Epithelial cell of umbilical artery (primary cell): Measurements from ENCODE around the gene OR52E2. TPM values are rescaled to one million over a fixed set of nuclear protein-coding genes. Genes with fewer than 3 reads are reported as not detected.

Experiments used
- total RNA-seq: library from RNA; depleted of rRNA; stranded (reverse); fragments of >200 nt; gene quantifications from 2 replicates; pipeline ENCODE4 v1.2.3, GENCODE V29; 2014

The OR52E2 gene
- total RNA-seq: not detected in 2 replicates

GRCh38 chr11:5059391-5059790, at the start of gene OR52E2:
TSS of gene OR52E2 (minus strand) at chr11:5059627. CDS start at chr11:5059627, 0 bp downstream.

GRCh38 chr11:5069272-5069671, 9.8 kb upstream of the OR52E2 start, which contains the start of gene OR52E1:
TSS of gene OR52E1 (plus strand) at chr11:5069572.

GRCh38 chr11:5046226-5046625, 13.2 kb downstream of the OR52E2 start, which contains the start of gene OR52J3:
TSS of gene OR52J3 (plus strand) at chr11:5046526. CDS start at chr11:5046526, 0 bp downstream.

Other genes starting within 250 kb of the OR52E2 start
- gene OR51F2, start 238.3 kb downstream of the OR52E2 start, total RNA-seq: not detected in 2 replicates
- gene OR51S1, start 210.4 kb downstream of the OR52E2 start, total RNA-seq: not detected in 2 replicates
- not detected in 2 replicates for gene OR51T1, start 177.7 kb downstream of the OR52E2 start, total RNA-seq
- gene OR51A7, start 155.8 kb downstream of the OR52E2 start, total RNA-seq: not detected in 2 replicates
- gene OR51G2, start 140.3 kb downstream of the OR52E2 start, total RNA-seq: not detected in 2 replicates
- gene OR51G1, start 135.3 kb downstream of the OR52E2 start, total RNA-seq: not detected in 2 replicates
- gene OR51A4, start 112.0 kb downstream of the OR52E2 start, total RNA-seq: not detected in 2 replicates
- not detected in 2 replicates for gene OR51A2, start 103.9 kb downstream of the OR52E2 start, total RNA-seq
- not detected in 2 replicates for gene OR51L1, start 64.8 kb downstream of the OR52E2 start, total RNA-seq
- not detected in 2 replicates for gene OR52J3, start 13.1 kb downstream of the OR52E2 start, total RNA-seq
- gene OR52E1, start 9.9 kb upstream of the OR52E2 start, total RNA-seq: not detected in 2 replicates
- not detected in 2 replicates for gene OR52A5, start 78.7 kb upstream of the OR52E2 start, total RNA-seq
- gene OR52A1, start 95.1 kb upstream of the OR52E2 start, total RNA-seq: not detected in 2 replicates
- not detected in 2 replicates for gene OR51V1, start 141.1 kb upstream of the OR52E2 start, total RNA-seq
- not detected in 2 replicates for gene HBB, start 167.4 kb upstream of the OR52E2 start, total RNA-seq
- gene HBD, start 174.9 kb upstream of the OR52E2 start, total RNA-seq: not detected in 2 replicates
- gene HBG1, start 190.2 kb upstream of the OR52E2 start, total RNA-seq: not detected in 2 replicates
- not detected in 2 replicates for gene HBG2, start 195.2 kb upstream of the OR52E2 start, total RNA-seq
- not detected in 2 replicates for gene HBE1, start 210.3 kb upstream of the OR52E2 start, total RNA-seq
- not detected in 2 replicates for gene OR51B4, start 242.3 kb upstream of the OR52E2 start, total RNA-seq